Measurements from ENCODE around the gene MATCAP1.

GRCh38 chr16:67229906-67230808, 46.4 kb upstream of the MATCAP1 start:
- no peak for TF ChIP-seq ETV6 (conservative IDR thresholded peaks at IDR 0.05 in 1 of 2, IDR thresholded peaks at IDR 0.05 in 1 of 2; ENCODE audit: borderline replicate concordance in 1 of 2, low read depth in 1 of 2)
- TF ChIP-seq SUZ12 (IDR thresholded peaks at IDR 0.05; ENCODE audit: unreplicated experiment), result no peak
- no peak for TF ChIP-seq CTCF (IDR thresholded peaks at IDR 0.05 in 2 of 3, conservative IDR thresholded peaks at IDR 0.05 in 1 of 3; ENCODE audit: control insufficient read depth in 2 of 3, extremely low read depth in 1 of 3, insufficient read depth in 1 of 3, low read depth in 3 of 3, low read length in 3 of 3)
- TF ChIP-seq RAD51 (IDR thresholded peaks at IDR 0.05), result no peak
- TF ChIP-seq SP1 (IDR thresholded peaks at IDR 0.05; ENCODE audit: low read depth, low read length), result no peak
